HepG2 (cell line): ENCODE results near the gene VAMP2. TPM values are rescaled to one million over a fixed set of nuclear protein-coding genes. Genes with fewer than 3 reads are reported as not detected.

Source experiments
- ATAC-seq: fragments of 200-7000 bp; cut with Tn5 transposase; 3 replicates; pipeline ENCODE4 v1.9.1; 2020; ENCODE audit warnings: mild to moderate bottlenecking, moderate library complexity
- BruUV-seq: library from RNA; stranded (reverse); fragments of 400-500 nt; replicated peaks from 2 replicates; lab custom pipeline; 2021; lab: Mats Ljungman, UMichigan
- CTCF ChIA-PET: fragments of 300-600 bp; formaldehyde crosslinking; extraction: SDS; loops from one replicate; lab custom pipeline; 2021; ENCODE audit warnings: low total read pairs, inconsistent platforms, low intra/inter-chr PET ratio; lab: Yijun Ruan, JAX
- POLR2A ChIA-PET: fragments of 350-600 bp; sonication (Branson Sonifier 250); formaldehyde crosslinking; loops from one replicate; lab custom pipeline; 2020; ENCODE audit warnings: antibody characterized with exemption, inconsistent platforms; lab: Yijun Ruan, JAX
- DNase-seq: peaks from one replicate; pipeline ENCODE4 v3.0.0-alpha.2; 2015; ENCODE audit warnings: low spot score
- FAIRE-seq: peaks from 3 replicates; lab custom pipeline; 2011; peaks lifted over from hg19 to GRCh38; lab: Jason Lieb, UNC
- H2AFZ ChIP-seq: one replicate; pipeline ENCODE4 v1.6.1; 2011; ENCODE audit warnings: low read length, inconsistent platforms
- H3K27ac ChIP-seq: fragments of 300-600 bp; 3 replicates; pipeline ENCODE4 v1.8.0; 2011; ENCODE audit warnings: mixed run types, mild to moderate bottlenecking, mixed read lengths, low read length, inconsistent platforms; ENCODE audit not compliant: insufficient read depth; ENCODE audit errors: extremely low read length
- H3K27me3 ChIP-seq, 2 experiments: fragments of 200-600 bp in 1 of 2; 2 replicates in 1 of 2; 3 replicates in 1 of 2; pipeline versions ENCODE4 v1.6.0 to v1.8.0; 2011; ENCODE audit warnings: low read length in 2 of 2, mild to moderate bottlenecking in 2 of 2, moderate library complexity in 2 of 2, inconsistent platforms in 1 of 2; ENCODE audit not compliant: insufficient read depth in 2 of 2, control insufficient read depth in 1 of 2
- H3K36me3 ChIP-seq, 2 experiments: fragments of 200-600 bp in 1 of 2; replicated peaks in 1 of 2; 2 replicates in 1 of 2; 3 replicates in 1 of 2; pipeline versions ENCODE4 v1.5.1 to v1.8.0; 2011; ENCODE audit warnings: low read length in 2 of 2, inconsistent platforms in 1 of 2; ENCODE audit not compliant: insufficient read depth in 2 of 2, control insufficient read depth in 1 of 2
- H3K4me1 ChIP-seq: 2 replicates; pipeline ENCODE4 v1.5.1; 2012; ENCODE audit warnings: low read length, inconsistent platforms; ENCODE audit not compliant: insufficient read depth
- H3K4me2 ChIP-seq: 2 replicates; pipeline ENCODE4 v1.6.0; 2011; ENCODE audit warnings: low read depth, low read length, inconsistent platforms
- H3K4me3 ChIP-seq, 3 experiments: fragments of 200-600 bp in 1 of 3; sonication (generic), shearing (Covaris generic) in 1 of 3; replicated peaks in 1 of 3; 2 replicates each; pipeline ENCODE4 v1.5.1; 2011 to 2016; ENCODE audit warnings: low read length in 3 of 3, inconsistent platforms in 2 of 3, low read depth in 2 of 3, mild to moderate bottlenecking in 2 of 3, control low read depth in 1 of 3, mixed read lengths in 1 of 3; ENCODE audit not compliant: insufficient read depth in 1 of 3
- H3K79me2 ChIP-seq: one replicate; pipeline ENCODE4 v1.6.1; 2011; ENCODE audit warnings: low read length, inconsistent platforms; ENCODE audit not compliant: insufficient read depth
- H3K9ac ChIP-seq: 2 replicates; pipeline ENCODE4 v1.6.0; 2011; ENCODE audit warnings: mild to moderate bottlenecking, low read depth, low read length, inconsistent platforms; ENCODE audit not compliant: insufficient read depth
- H3K9me3 ChIP-seq: 2 replicates; pipeline ENCODE4 v1.5.1; 2012; ENCODE audit warnings: mild to moderate bottlenecking, low read length
- H4K20me1 ChIP-seq: 2 replicates; pipeline ENCODE4 v1.6.0; 2011; ENCODE audit warnings: inconsistent platforms, mild to moderate bottlenecking, low read length, moderate library complexity; ENCODE audit not compliant: insufficient read depth
- CREM ChIP-seq, 2 experiments: sonication (generic) in 1 of 2; formaldehyde crosslinking in 1 of 2; IDR thresholded peaks; 2 replicates each; pipeline versions ENCODE4 v1.4.0 to v1.6.1; 2016 to 2020; ENCODE audit warnings: antibody characterized with exemption in 1 of 2, mild to moderate bottlenecking in 1 of 2, missing genetic modification reagents in 1 of 2
- FOXP1 ChIP-seq, 2 experiments: fragments of 450-650 bp in 1 of 2; IDR thresholded peaks; 2 replicates each; pipeline ENCODE4 v1.6.1; 2017 to 2018; ENCODE audit warnings: antibody characterized with exemption in 1 of 2
- HMGXB3 ChIP-seq: sonication (generic); formaldehyde crosslinking; IDR thresholded peaks from 2 replicates; pipeline ENCODE4 v1.4.0; 2020; ENCODE audit warnings: missing genetic modification reagents, borderline replicate concordance
- PRMT3 ChIP-seq: sonication (generic); formaldehyde crosslinking; IDR thresholded peaks from 2 replicates; pipeline ENCODE4 v1.8.1; 2022; ENCODE audit warnings: low read depth, mild to moderate bottlenecking, moderate library complexity, missing genetic modification reagents, borderline replicate concordance
- ZNF143 ChIP-seq: sonication (generic); formaldehyde crosslinking; IDR thresholded peaks from 2 replicates; pipeline ENCODE4 v1.4.0; 2020; ENCODE audit warnings: missing genetic modification reagents
- ZNF224 ChIP-seq: sonication (generic); formaldehyde crosslinking; IDR thresholded peaks from 2 replicates; pipeline ENCODE4 v1.5.0; 2020; ENCODE audit warnings: mild to moderate bottlenecking, missing genetic modification reagents
- ZNF337 ChIP-seq: sonication (generic); formaldehyde crosslinking; IDR thresholded peaks from 2 replicates; pipeline ENCODE4 v1.5.1; 2020; ENCODE audit warnings: missing genetic modification reagents, low read depth, mild to moderate bottlenecking, borderline replicate concordance
- ZNF550 ChIP-seq: sonication (generic); formaldehyde crosslinking; IDR thresholded peaks from 2 replicates; pipeline ENCODE4 v1.4.0; 2020; ENCODE audit warnings: mild to moderate bottlenecking, missing genetic modification reagents, borderline replicate concordance
- ZNF598 ChIP-seq: sonication (generic); formaldehyde crosslinking; IDR thresholded peaks from 2 replicates; pipeline ENCODE4 v1.5.1; 2020; ENCODE audit warnings: mild to moderate bottlenecking, missing genetic modification reagents, borderline replicate concordance
- ZNF703 ChIP-seq: sonication (generic); formaldehyde crosslinking; IDR thresholded peaks from 2 replicates; pipeline ENCODE4 v1.5.1; 2020; ENCODE audit warnings: missing genetic modification reagents, mild to moderate bottlenecking, moderate library complexity, borderline replicate concordance
- ZNF747 ChIP-seq: sonication (generic); formaldehyde crosslinking; IDR thresholded peaks from 2 replicates; pipeline ENCODE4 v1.8.1; 2023; ENCODE audit warnings: missing genetic modification reagents, mild to moderate bottlenecking, borderline replicate concordance
- ZNF749 ChIP-seq: sonication (generic); formaldehyde crosslinking; IDR thresholded peaks from 2 replicates; pipeline ENCODE4 v1.8.0; 2022; ENCODE audit warnings: mild to moderate bottlenecking, missing genetic modification reagents, moderate library complexity, borderline replicate concordance
- ZNF772 ChIP-seq: sonication (generic); formaldehyde crosslinking; IDR thresholded peaks from 2 replicates; pipeline ENCODE4 v1.5.0; 2020; ENCODE audit warnings: mild to moderate bottlenecking, missing genetic modification reagents
- WGBS: methylation state at CpG from one replicate; pipeline ENCODE4 v1.1.6; 2017; ENCODE audit warnings: low lambda C conversion rate; 5-methylcytosine and 5-hydroxymethylcytosine counted together
- in situ Hi-C: cut with HindIII; loops from 2 replicates; pipeline ENCODE4 v1.10.0; 2017; ENCODE audit warnings: low pct_unique_long_range_greater_than_20kb; ENCODE audit not compliant: extremely low pct_ligation_motif_present
- intact Hi-C: fragments of 100-400 bp; cut with micrococcal nuclease; formaldehyde crosslinking; loops from one replicate; pipeline ENCODE4 v1.10.0; 2022; ENCODE audit not compliant: unreplicated experiment
- polyA plus RNA-seq, 8 experiments: library from polyadenylated mRNA; depleted of rRNA in 3 of 8; stranded (reverse) in 7 of 8; unstranded in 1 of 8; fragments of >200 nt; fragmentation: Illumina TruSeq in 4 of 8; extraction: Trizol in 4 of 8; gene quantifications; 2 replicates each; pipeline versions ENCODE4 v1.2.1 to v1.2.3, GENCODE V29; 2011 to 2016; ENCODE audit warnings: low read depth in 4 of 8, missing spikeins in 1 of 8, mixed read lengths in 1 of 8; ENCODE audit not compliant: insufficient read depth in 1 of 8
- total RNA-seq, 5 experiments: library from RNA; depleted of rRNA; stranded (reverse); fragments of >200 nt; fragmentation: Illumina TruSeq; extraction: Trizol; gene quantifications; 2 replicates each; pipeline ENCODE4 v1.2.3, GENCODE V29; 2016; ENCODE audit warnings: low read depth in 1 of 5
- TF ChIP-seq, protein P1 (sequence below): sonication (generic); formaldehyde crosslinking; IDR thresholded peaks from 2 replicates; pipeline ENCODE4 v1.4.0; 2020; ENCODE audit warnings: missing genetic modification reagents, mild to moderate bottlenecking, borderline replicate concordance
- TF ChIP-seq, protein P2 (sequence below): sonication (generic); formaldehyde crosslinking; conservative IDR thresholded peaks from 2 replicates; pipeline ENCODE4 v1.8.0; 2022; ENCODE audit warnings: missing genetic modification reagents

VAMP2 gene
- total and polyA plus RNA-seq, 2 of the 13 experiments (the other 11 are each of a cell fraction or from before 2014, with no cell fraction given) = 3.9 to 17.2 TPM

GRCh38 chr17:8141741-8142140 lies 21.0 kb downstream of the VAMP2 start:
- CTCF ChIA-PET = no interaction called here
- H3K36me3 ChIP-seq = peaks cover 10 to 23% of the 10 kb centered on the region in 2 experiments; a peak in 4 of 5 replicates
- H2AFZ ChIP-seq = no peak overlapping the region
- WGBS = 92% methylated on average over 11 of the region's 11 CpGs
- H3K4me3 ChIP-seq = no peak overlapping the region
- H3K4me1 ChIP-seq = peaks cover 25% of the 10 kb centered on the region
- no TSS peak for BruUV-seq
- FAIRE-seq = no peak
- no peaks in the 10 kb centered on the region; a peak in 1 of 5 replicates for H3K27me3 ChIP-seq
- H3K9me3 ChIP-seq = no peaks in the 10 kb centered on the region
- no peak for ATAC-seq
- H3K9ac ChIP-seq = no peak overlapping the region
- H3K79me2 ChIP-seq = no peaks in the 10 kb centered on the region
- in situ Hi-C loops (no loop called here), intact Hi-C loops (no loop called here)
- no peak overlapping the region for H3K27ac ChIP-seq
- no peak overlapping the region for H3K4me2 ChIP-seq
- POLR2A ChIA-PET = interaction anchor here (1.0 to 3.2 kb wide), 3 partner anchors 12 to 22 kb away, joined by 3 to 18 read pairs (median 4); no protein-coding TSS in a partner anchor
- no peak for DNase-seq
- H4K20me1 ChIP-seq = 0 out of 2 replicates have a peak, but pooled peaks cover 3% of the 10 kb centered on the region
- TF ChIP-seq ZNF598 (CRISPR knock-in tag) (no peak), FOXP1 (IDR thresholded peaks at IDR 0.05) (no peak), FOXP1 (CRISPR knock-in tag; IDR thresholded peaks at IDR 0.05) (no peak), ZNF749 (no peak), ZNF143 (CRISPR knock-in tag) (no peak), ZNF747 (CRISPR knock-in tag) (no peak), ZNF703 (CRISPR knock-in tag) (no peak), CREM (IDR thresholded peaks at IDR 0.05) (no peak), CREM (CRISPR knock-in tag; IDR thresholded peaks at IDR 0.05) (no peak), ZNF224 (CRISPR knock-in tag) (no peak), ZNF550 (CRISPR knock-in tag) (no peak), ZNF337 (CRISPR knock-in tag) (no peak), PRMT3 (no peak), HMGXB3 (CRISPR knock-in tag) (no peak), ZNF772 (CRISPR knock-in tag) (no peak)
- TF ChIP-seq, protein P1, sequence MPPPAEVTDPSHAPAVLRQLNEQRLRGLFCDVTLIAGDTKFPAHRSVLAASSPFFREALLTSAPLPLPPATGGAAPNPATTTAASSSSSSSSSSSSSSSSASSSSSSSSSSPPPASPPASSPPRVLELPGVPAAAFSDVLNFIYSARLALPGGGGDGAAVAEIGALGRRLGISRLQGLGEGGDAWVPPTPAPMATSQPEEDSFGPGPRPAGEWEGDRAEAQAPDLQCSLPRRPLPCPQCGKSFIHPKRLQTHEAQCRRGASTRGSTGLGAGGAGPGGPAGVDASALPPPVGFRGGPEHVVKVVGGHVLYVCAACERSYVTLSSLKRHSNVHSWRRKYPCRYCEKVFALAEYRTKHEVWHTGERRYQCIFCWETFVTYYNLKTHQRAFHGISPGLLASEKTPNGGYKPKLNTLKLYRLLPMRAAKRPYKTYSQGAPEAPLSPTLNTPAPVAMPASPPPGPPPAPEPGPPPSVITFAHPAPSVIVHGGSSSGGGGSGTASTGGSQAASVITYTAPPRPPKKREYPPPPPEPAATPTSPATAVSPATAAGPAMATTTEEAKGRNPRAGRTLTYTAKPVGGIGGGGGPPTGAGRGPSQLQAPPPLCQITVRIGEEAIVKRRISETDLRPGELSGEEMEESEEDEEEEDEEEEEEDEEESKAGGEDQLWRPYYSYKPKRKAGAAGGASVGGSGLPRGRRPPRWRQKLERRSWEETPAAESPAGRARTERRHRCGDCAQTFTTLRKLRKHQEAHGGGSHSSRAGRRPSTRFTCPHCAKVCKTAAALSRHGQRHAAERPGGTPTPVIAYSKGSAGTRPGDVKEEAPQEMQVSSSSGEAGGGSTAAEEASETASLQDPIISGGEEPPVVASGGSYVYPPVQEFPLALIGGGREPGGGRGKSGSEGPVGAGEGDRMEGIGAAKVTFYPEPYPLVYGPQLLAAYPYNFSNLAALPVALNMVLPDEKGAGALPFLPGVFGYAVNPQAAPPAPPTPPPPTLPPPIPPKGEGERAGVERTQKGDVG (CRISPR knock-in tag) = no peak
- TF ChIP-seq, protein P2, sequence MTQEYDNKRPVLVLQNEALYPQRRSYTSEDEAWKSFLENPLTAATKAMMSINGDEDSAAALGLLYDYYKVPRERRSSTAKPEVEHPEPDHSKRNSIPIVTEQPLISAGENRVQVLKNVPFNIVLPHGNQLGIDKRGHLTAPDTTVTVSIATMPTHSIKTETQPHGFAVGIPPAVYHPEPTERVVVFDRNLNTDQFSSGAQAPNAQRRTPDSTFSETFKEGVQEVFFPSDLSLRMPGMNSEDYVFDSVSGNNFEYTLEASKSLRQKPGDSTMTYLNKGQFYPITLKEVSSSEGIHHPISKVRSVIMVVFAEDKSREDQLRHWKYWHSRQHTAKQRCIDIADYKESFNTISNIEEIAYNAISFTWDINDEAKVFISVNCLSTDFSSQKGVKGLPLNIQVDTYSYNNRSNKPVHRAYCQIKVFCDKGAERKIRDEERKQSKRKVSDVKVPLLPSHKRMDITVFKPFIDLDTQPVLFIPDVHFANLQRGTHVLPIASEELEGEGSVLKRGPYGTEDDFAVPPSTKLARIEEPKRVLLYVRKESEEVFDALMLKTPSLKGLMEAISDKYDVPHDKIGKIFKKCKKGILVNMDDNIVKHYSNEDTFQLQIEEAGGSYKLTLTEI (CRISPR knock-in tag) = no peak
